Mesendoderm (in vitro differentiated cells): Measurements from ENCODE around the gene UFC1.

Experiments
- DNase-seq: peaks from one replicate; pipeline ENCODE4 v3.0.0; 2013
- H2AK5ac ChIP-seq: 2 replicates; pipeline ENCODE4 v1.6.1; 2013; ENCODE audit warnings: low read length, inconsistent platforms
- H2BK120ac ChIP-seq: 2 replicates; pipeline ENCODE4 v1.6.1; 2013; ENCODE audit warnings: low read depth, mild to moderate bottlenecking, low read length, moderate library complexity, mixed read lengths
- H2BK15ac ChIP-seq: replicated peaks from 2 replicates; pipeline ENCODE4 v1.6.1; 2013; ENCODE audit warnings: low read depth, mild to moderate bottlenecking, moderate library complexity
- H2BK5ac ChIP-seq: 2 replicates; pipeline ENCODE4 v1.6.1; 2013; ENCODE audit warnings: low read length, inconsistent platforms
- H3K18ac ChIP-seq: 2 replicates; pipeline ENCODE4 v1.6.1; 2013; ENCODE audit warnings: mild to moderate bottlenecking, low read length, mixed read lengths
- H3K23ac ChIP-seq: one replicate; pipeline ENCODE4 v1.6.1; 2013; ENCODE audit warnings: low read length
- H3K27ac ChIP-seq: 2 replicates; pipeline ENCODE4 v1.5.1; 2013; ENCODE audit warnings: low read depth, mild to moderate bottlenecking, inconsistent platforms, low read length, moderate library complexity
- H3K27me3 ChIP-seq: 2 replicates; pipeline ENCODE4 v1.6.1; 2013; ENCODE audit warnings: low read length, control low read depth, mild to moderate bottlenecking, inconsistent platforms; ENCODE audit not compliant: insufficient read depth, poor library complexity
- H3K36me3 ChIP-seq: 2 replicates; pipeline ENCODE4 v1.6.1; 2013; ENCODE audit warnings: low read length, inconsistent platforms; ENCODE audit not compliant: control insufficient read depth, insufficient read depth
- H3K4ac ChIP-seq: one replicate; pipeline ENCODE4 v1.6.1; 2013; ENCODE audit warnings: low read depth, mild to moderate bottlenecking, low read length, moderate library complexity
- H3K4me1 ChIP-seq: 2 replicates; pipeline ENCODE4 v1.6.1; 2013; ENCODE audit warnings: low read depth, low read length, inconsistent platforms; ENCODE audit not compliant: control insufficient read depth
- H3K4me2 ChIP-seq: 2 replicates; pipeline ENCODE4 v1.6.1; 2013; ENCODE audit warnings: low read length
- H3K4me3 ChIP-seq: 2 replicates; pipeline ENCODE4 v1.5.1; 2013; ENCODE audit warnings: mild to moderate bottlenecking, low read length
- H3K56ac ChIP-seq: one replicate; pipeline ENCODE4 v1.6.1; 2013; ENCODE audit warnings: low read length
- H3K79me1 ChIP-seq: 2 replicates; pipeline ENCODE4 v1.6.1; 2013; ENCODE audit warnings: low read length, inconsistent platforms
- H3K79me2 ChIP-seq: 2 replicates; pipeline ENCODE4 v1.6.1; 2013; ENCODE audit warnings: mild to moderate bottlenecking, low read length; ENCODE audit not compliant: control insufficient read depth, insufficient read depth
- H3K9ac ChIP-seq: 2 replicates; pipeline ENCODE4 v1.6.1; 2013; ENCODE audit warnings: low read length, inconsistent platforms
- H4K5ac ChIP-seq: one replicate; pipeline ENCODE4 v1.6.1; 2013; ENCODE audit warnings: low read length
- H4K8ac ChIP-seq: one replicate; pipeline ENCODE4 v1.6.1; 2013; ENCODE audit warnings: low read depth, mild to moderate bottlenecking, control low read depth, low read length, moderate library complexity
- WGBS: extraction: QIAGEN DNeasy Blood & Tissue Kit; methylation state at CpG from one replicate; pipeline ENCODE4 v1.1.7; 2013; ENCODE audit warnings: low lambda C conversion rate, missing lambda C conversion rate; ENCODE audit not compliant: insufficient coverage; ENCODE audit errors: extremely low coverage; 5-methylcytosine and 5-hydroxymethylcytosine counted together

Gene UFC1

DNA sequence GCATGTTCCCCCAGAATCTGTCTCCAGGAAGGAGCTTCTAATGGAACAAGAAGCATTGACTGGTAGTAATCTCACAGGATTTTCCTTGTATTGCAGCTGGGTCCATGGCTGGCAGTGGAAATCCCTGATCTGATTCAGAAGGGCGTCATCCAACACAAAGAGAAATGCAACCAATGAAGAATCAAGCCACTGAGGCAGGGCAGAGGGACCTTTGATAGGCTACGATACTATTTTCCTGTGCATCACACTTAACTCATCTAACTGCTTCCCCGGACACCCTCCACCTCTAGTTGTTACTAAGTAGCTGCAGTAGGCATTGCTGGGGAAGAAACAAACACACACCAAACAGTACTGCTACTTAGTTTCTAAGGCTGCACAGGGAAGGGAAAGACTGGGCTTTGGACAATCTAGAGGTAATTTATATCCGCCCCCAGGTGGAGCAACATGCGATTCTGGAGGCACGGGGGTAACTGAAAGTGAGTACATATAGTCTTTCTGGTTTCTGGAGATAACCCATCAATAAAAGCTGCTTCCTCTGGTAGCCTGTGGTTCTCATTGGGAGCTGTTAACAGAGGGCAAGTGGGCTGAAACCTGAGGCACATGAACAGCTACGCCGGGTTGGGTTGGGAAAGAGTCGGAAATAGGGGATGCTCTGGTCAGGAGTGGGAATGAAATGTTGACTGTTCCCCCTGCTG is 4.7 kb downstream of the UFC1 start:
- Histone ChIP-seq H3K27me3 (no peaks in the 10 kb centered on the region), H3K9ac (peak overlapping the region; percentile 83), H3K36me3 (no peaks in the 10 kb centered on the region), H2BK5ac (no peak overlapping the region), H3K79me1 (peaks cover 5% of the 10 kb centered on the region), H4K8ac (no peak overlapping the region), H3K4me1 (peaks cover 4% of the 10 kb centered on the region), H3K4me2 (no peak overlapping the region), H3K56ac (peak overlapping the region; percentile 89), H3K4ac (no peak overlapping the region), H3K27ac (no peak overlapping the region), H3K23ac (no peak overlapping the region), H3K18ac (no peak overlapping the region), H4K5ac (no peak overlapping the region), H2BK15ac (no peak overlapping the region), H3K79me2 (no peaks in the 10 kb centered on the region), H2BK120ac (no peak overlapping the region), H3K4me3 (no peak overlapping the region), H2AK5ac (no peak overlapping the region)
- no CpG with 5 or more reads among the region's 9 CpGs for WGBS
- DNase-seq: no peak

DNA sequence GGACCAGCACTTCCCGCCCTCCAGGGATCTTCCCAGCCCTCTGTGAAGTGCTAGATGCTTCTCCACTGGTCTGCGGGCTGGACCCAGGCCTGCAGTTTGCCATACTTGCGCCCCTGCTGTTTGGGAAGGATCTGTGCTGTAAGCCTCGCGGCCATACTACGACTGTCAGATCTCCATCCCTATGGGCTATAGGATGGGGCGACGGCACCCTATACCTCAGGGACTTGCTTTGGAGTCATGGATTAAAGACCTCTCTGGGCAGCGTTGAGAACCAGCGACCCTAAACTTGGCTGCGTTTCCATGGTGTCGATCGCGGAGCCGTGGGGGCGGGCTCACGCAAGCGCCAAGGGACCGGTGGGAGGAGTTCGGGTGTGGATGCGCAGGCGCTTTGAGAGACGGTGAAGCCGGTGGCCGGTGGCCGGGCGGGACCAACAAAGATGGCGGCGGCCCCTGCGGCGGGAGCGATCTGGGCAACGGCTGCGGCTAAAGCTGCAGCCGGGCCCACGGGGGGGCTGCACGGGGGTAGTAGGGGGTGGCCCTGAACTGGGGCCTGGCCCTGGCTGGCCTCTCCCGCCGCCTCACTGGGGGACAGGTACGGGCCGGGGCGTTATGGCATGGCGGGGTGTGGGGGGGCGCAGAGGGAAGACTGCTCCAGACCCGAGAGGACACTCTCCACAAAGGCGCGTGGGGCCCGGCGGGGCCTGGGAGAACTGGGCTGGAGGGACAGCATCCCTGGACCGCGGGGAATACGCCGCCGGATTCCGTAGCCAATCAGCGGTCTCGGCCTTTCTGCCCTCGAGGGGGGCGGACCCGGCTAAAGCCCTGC is 5.5 kb downstream of the UFC1 start, which contains the start of gene USP21:
Gene USP21 (plus strand): TSS at position 414 of the 826 bp plus-strand sequence. CDS start 1,141 bp downstream, outside the sequence.
- H3K4me2 ChIP-seq: peak within 1 kb of the TSS; percentile 91
- H3K79me2 ChIP-seq: no peaks in the 10 kb centered on the region
- peak within 1 kb of the TSS; percentile 55 for H3K4me3 ChIP-seq
- H4K8ac ChIP-seq: no peak within 1 kb of the TSS
- H3K18ac ChIP-seq: peak within 1 kb of the TSS; percentile 93
- no peaks in the 10 kb centered on the region for H3K27me3 ChIP-seq
- H3K27ac ChIP-seq: peak within 1 kb of the TSS; percentile 40
- H2BK15ac ChIP-seq: no peak within 1 kb of the TSS
- H2BK120ac ChIP-seq: no peak within 1 kb of the TSS
- H3K9ac ChIP-seq: peak within 1 kb of the TSS; percentile 83
- no peak within 1 kb of the TSS for H2AK5ac ChIP-seq
- H3K36me3 ChIP-seq: no peaks in the 10 kb centered on the region
- no peak within 1 kb of the TSS for H3K23ac ChIP-seq
- no peak within 1 kb of the TSS for H4K5ac ChIP-seq
- WGBS: no CpG with 5 or more reads among the region's 60 CpGs
- peak; percentile 96 for DNase-seq
- peaks cover 4% of the 10 kb centered on the region for H3K4me1 ChIP-seq
- peak within 1 kb of the TSS; percentile 92 for H3K4ac ChIP-seq
- H2BK5ac ChIP-seq: no peak within 1 kb of the TSS
- peak within 1 kb of the TSS; percentile 91 for H3K56ac ChIP-seq
- peaks cover 5% of the 10 kb centered on the region for H3K79me1 ChIP-seq

DNA sequence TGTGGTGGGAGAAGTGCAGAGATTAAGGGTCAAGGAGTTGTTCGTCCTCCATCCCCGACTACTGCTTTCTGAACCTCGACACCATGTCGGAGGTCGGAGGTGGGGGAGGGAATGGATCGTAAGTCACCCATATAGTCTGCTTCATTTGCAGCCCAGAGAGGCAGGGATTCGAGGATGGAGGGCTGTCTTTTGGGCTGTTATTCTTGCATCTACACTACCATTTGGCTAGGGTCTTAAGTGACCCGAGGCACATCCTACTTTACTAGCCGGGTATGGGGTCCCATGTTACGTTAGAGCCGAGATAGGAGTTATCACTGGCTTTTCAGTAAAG is 6.1 kb downstream of the UFC1 start:
- DNase-seq: no peak
- peak overlapping the region; percentile 92 for H3K4ac ChIP-seq
- peak overlapping the region; percentile 91 for H3K4me2 ChIP-seq
- peak overlapping the region; percentile 91 for H3K56ac ChIP-seq
- no peak overlapping the region for H4K8ac ChIP-seq
- H2BK15ac ChIP-seq: no peak overlapping the region
- no peak overlapping the region for H3K23ac ChIP-seq
- peaks cover 2% of the 10 kb centered on the region for H3K4me1 ChIP-seq
- peak overlapping the region; percentile 43 for H3K4me3 ChIP-seq
- WGBS: no CpG with 5 or more reads among the region's 11 CpGs
- peak overlapping the region; percentile 93 for H3K18ac ChIP-seq
- H3K27ac ChIP-seq: no peak overlapping the region
- H2AK5ac ChIP-seq: no peak overlapping the region
- H3K27me3 ChIP-seq: no peaks in the 10 kb centered on the region
- H2BK120ac ChIP-seq: no peak overlapping the region
- no peaks in the 10 kb centered on the region for H3K79me2 ChIP-seq
- no peaks in the 10 kb centered on the region for H3K36me3 ChIP-seq
- H4K5ac ChIP-seq: no peak overlapping the region
- H3K79me1 ChIP-seq: peaks cover 5% of the 10 kb centered on the region
- peak overlapping the region; percentile 82 for H3K9ac ChIP-seq
- H2BK5ac ChIP-seq: no peak overlapping the region

DNA sequence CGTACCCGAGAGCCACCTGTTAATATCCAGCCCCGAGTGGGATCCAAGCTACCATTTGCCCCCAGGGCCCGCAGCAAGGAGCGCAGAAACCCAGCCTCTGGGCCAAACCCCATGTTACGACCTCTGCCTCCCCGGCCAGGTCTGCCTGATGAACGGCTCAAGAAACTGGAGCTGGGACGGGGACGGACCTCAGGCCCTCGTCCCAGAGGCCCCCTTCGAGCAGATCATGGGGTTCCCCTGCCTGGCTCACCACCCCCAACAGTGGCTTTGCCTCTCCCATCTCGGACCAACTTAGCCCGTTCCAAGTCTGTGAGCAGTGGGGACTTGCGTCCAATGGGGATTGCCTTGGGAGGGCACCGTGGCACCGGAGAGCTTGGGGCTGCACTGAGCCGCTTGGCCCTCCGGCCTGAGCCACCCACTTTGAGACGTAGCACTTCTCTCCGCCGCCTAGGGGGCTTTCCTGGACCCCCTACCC is 6.9 kb downstream of the UFC1 start:
- DNase-seq: no peak
- H3K4me3 ChIP-seq: no peak overlapping the region
- H2BK5ac ChIP-seq: no peak overlapping the region
- H3K9ac ChIP-seq: no peak overlapping the region
- no peak overlapping the region for H2BK120ac ChIP-seq
- H2AK5ac ChIP-seq: no peak overlapping the region
- no CpG with 5 or more reads among the region's 22 CpGs for WGBS
- no peak overlapping the region for H3K56ac ChIP-seq
- H4K8ac ChIP-seq: no peak overlapping the region
- no peak overlapping the region for H2BK15ac ChIP-seq
- no peak overlapping the region for H3K27ac ChIP-seq
- H3K79me1 ChIP-seq: peaks cover 5% of the 10 kb centered on the region
- no peaks in the 10 kb centered on the region for H3K36me3 ChIP-seq
- H3K79me2 ChIP-seq: no peaks in the 10 kb centered on the region
- no peak overlapping the region for H4K5ac ChIP-seq
- H3K4ac ChIP-seq: no peak overlapping the region
- H3K4me1 ChIP-seq: peaks cover 2% of the 10 kb centered on the region
- no peak overlapping the region for H3K4me2 ChIP-seq
- H3K27me3 ChIP-seq: no peaks in the 10 kb centered on the region
- no peak overlapping the region for H3K18ac ChIP-seq
- no peak overlapping the region for H3K23ac ChIP-seq

DNA sequence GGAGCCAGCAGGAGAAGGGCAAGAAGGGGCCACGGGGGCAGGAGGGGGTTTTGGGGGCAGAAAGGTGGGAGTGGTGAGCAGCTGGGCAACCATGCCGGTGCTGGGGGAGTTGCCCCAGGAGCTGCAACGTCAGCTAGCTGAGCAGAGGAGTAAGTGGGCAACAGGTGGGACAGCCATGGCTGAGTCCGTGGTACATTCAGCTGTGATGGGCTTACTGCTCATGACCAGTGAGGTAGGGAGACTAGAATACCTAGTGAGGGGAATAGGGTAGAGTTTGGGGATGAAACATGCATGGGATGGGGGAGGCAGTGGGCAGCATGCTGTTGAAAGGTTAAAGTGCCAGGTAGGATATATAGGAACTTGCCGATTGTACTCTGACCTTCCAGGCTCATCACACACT is 7.9 kb downstream of the UFC1 start:
- Histone ChIP-seq H2AK5ac (no peak overlapping the region), H2BK5ac (no peak overlapping the region), H3K79me1 (peaks cover 5% of the 10 kb centered on the region), H3K27me3 (no peaks in the 10 kb centered on the region), H3K56ac (no peak overlapping the region), H3K4me3 (no peak overlapping the region), H3K27ac (no peak overlapping the region), H3K36me3 (no peaks in the 10 kb centered on the region), H3K79me2 (no peaks in the 10 kb centered on the region), H2BK120ac (no peak overlapping the region), H4K8ac (no peak overlapping the region), H3K9ac (no peak overlapping the region), H3K4ac (no peak overlapping the region), H3K4me1 (peaks cover 2% of the 10 kb centered on the region), H4K5ac (no peak overlapping the region), H3K23ac (no peak overlapping the region), H3K18ac (no peak overlapping the region), H3K4me2 (no peak overlapping the region), H2BK15ac (no peak overlapping the region)
- DNase-seq: no peak
- no CpG with 5 or more reads among the region's 5 CpGs for WGBS
